Activated T-cell treated with anti-CD3 and anti-CD28 coated beads for 24 hours (primary cell): ENCODE measurements around the gene KLHL5.
"Not testable (repeated sequence)": the region's sequence is repeated elsewhere in the genome, so short reads cannot be mapped to it uniquely, and the experiment has no call there.

Source experiments
- DNase-seq: peaks from one replicate; pipeline ENCODE4 v3.0.0-alpha.2; 2020; ENCODE audit warnings: low read depth

KLHL5 gene

DNA sequence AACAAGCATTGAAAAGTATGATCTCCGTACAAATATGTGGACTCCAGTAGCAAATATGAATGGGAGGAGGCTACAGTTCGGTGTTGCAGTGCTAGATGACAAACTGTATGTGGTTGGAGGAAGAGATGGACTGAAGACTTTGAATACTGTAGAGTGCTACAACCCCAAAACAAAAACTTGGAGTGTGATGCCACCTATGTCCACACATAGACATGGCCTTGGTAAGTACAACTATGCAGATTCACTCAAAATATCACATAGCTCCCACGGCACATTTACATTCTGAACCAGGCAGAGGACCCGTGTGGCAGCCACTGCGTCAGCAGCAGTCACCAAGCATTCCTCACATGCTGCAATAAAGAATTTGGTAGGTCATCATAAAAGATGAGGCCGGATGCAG, 41.3 kb downstream of the KLHL5 start:
- DNase-seq = no peak

DNA sequence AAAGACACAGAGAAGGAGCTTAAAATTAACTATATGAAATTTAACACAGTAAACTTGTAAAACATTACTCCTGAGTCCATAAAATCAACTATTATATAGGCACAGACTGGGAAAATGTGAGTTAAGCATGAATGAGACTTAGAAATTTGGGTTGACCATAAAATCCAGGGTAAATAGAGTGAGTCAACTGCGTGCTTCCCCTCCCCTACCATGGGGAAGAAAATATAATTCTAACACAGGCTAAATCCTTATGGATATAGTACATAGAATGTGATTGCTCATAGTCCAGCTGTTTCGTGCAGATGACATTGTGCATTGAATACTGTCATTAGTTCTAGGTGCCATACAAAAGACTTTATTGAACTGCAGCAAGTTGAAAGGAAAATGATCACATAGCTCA, 42.2 kb downstream of the KLHL5 start:
- DNase-seq = no peak

DNA sequence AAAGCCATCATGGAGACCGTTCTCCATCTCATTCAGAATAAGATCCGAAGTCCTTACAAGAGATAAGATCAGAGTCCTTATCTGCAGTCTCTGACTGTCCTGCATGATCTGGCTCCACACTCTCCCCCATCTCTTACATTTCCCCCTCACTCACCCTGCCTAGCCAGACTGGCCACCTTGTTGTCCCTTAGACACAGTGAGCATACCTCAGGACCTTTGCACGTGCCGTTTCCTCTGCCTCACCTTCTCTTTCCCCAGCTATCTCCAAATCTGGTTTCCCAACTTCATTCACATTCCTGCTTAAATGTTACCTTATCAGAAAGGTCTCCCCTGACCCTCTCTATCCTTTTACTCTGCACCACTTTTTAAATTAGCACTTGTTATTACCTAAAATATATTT, 44.0 kb downstream of the KLHL5 start:
- DNase-seq = no peak

DNA sequence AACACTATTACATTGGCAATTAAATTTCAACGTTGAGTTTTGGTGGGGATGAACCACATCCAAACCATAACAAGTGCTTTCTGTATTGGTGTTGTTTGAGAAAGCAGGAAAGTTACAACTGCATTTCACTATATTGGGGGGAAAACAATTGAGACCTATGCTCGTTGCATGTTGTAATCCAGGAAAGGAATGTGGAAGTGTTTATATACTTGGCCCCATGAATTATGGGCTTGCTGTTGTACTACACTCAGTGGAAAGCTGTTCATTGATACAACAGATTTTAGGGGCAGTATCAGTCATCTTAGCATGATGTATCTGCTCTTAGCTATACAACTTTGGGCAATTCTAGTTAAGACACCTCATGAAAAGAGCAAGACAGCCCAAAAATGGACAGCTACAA, 52.4 kb downstream of the KLHL5 start:
- no peak for DNase-seq

DNA sequence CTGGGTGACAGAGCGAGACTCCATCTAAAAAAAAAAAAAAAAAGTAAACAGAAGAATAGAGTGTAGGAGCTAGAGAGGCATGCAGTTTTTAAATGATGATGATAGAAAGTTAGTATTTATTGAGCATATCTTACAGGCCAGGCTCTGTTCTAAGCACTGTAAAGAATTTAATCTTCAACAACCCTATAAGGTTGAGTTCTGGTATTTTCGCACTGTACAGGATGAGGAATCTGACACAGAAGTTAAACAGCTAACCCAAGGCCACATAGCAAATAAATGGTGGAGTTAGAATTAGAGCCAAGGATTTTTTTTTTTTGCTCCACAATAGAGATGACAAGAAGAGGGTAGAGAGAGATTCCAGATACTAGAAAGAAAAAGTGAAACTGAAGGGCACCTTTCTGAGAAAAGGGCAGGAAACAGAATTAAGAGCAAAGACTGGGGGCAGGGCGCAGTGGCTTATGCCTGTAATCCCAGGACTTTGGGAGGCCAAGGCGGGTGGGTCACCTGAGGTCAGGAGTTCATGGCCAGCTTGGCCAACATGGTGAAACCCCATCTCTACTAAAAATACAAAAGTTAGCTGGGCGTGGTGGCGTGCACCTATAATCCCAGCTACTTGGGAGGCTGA, 56.1 kb downstream of the KLHL5 start:
- no peak for DNase-seq

DNA sequence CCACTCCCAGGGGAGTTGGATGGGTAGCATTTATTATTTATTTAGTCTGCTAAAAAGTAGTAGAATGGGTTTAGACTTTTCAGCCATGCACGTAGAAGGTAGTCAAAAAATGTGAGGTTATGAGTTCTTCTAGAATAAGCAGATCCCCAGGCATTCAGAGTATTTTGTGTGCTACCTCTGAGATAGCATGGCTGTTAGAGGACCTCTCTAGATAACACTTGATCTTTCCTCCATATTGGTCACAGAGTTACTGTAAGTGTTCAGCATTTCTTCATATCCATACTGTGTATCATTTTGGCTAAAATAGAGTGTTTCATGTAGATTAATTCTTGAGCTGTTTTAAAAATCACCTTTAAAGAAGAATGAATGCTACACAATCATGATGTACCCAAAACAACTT, 58.4 kb downstream of the KLHL5 start:
- no peak for DNase-seq

DNA sequence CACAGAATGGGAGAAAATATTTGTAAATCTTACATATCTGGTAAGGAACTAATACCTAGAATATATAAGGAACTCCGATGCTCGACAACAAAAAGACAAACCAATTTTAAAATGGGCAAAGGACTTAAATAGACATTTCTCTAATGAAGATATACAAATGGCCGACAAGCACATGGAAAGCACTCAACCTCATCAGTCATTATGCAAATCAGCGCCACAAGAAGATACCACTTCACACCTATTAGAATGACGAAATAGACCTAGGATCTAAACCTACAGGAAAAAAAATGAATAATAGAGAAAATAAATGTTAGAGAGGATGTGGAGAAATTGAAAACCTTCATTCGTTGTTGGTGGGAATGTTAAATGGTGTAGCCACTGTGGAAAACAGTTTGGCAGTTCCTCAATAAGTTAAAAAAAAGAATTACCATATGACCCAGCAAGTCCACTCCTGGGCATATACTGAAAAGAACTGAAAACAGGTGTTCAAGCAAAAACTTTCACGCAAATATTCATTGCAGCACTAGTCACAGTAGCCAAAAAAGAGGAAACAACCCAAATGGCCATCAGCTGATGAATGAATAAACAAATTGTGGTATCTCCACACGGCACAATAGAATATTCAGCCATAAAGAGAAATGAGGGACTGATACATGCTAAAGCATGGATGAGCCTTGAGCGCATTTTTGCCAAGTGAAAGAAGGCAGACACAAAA, 63.0 kb downstream of the KLHL5 start:
- DNase-seq = no peak

DNA sequence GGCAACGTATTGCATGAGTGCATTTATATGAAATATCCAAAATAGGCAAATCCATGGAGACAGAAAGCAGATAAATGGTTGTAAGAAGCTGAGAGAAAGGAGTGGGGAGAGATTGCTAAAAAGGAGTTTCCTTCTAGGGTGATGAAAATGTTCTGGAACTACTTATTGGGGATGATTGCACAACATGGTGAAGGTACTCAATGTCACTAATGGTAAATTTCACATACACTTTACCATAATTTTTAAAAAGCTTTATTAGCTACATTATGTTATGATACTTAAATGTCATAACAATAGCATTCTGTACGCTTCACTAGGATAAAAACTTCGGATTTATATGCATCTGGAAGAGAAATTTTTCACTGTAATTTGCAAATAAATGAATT, 63.6 kb downstream of the KLHL5 start:
- no peak for DNase-seq

DNA sequence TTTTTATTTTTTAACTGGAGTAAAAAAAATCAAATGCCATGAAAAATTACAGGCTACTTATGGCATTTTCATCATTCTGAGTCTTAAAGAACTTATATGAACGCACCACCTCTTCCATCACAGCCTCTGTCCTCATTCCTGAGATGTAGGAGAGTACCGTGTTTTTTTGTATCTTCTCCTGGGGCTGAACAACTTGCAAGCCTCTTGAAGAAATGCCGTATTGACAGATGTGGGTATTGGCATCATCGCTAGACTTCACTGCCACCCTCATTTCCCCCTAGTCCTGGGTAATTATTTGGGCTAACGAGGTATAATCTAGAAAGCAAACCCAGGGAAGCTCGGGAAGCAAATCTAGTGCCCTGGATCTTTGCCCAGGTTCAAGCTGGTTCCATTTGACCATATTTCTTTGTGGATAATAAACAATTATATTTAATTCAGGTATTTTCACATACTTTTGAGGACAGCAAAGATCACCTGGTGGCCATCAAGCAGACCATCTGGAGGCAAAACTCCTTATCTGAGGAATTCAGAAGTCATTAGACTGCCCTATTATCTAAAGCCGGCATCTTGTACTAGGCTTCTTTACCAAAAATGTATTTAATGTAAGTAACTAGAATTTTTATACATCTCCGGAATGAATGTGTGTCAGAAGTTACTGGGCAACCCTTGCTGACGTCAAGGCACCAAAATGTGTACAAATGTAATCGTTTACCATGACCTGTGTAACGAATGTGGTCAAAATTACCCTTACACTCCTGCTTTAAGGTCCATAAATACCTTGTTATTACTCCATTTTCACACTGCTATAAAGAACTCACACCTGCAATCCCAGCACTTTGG, 64.4 kb downstream of the KLHL5 start:
- DNase-seq = no peak

DNA sequence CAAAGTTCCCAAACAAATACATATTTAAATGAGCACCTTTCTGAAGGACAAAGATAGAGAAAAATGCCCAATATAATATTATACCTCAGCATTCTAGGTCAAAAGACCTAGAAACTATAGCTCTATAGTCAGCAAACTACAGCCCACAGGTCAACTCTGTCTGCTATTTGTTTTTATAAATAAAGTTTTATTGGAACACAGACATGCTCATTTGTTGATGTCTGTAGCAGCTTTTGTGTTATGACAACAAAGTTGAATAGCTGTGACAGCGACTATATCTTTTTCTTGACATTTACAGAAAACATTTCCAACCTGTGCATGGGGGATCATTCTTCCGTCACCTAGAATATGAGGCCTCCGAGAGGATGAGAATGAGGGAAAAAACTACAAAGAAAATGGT, 71.6 kb downstream of the KLHL5 start:
- no peak for DNase-seq

DNA sequence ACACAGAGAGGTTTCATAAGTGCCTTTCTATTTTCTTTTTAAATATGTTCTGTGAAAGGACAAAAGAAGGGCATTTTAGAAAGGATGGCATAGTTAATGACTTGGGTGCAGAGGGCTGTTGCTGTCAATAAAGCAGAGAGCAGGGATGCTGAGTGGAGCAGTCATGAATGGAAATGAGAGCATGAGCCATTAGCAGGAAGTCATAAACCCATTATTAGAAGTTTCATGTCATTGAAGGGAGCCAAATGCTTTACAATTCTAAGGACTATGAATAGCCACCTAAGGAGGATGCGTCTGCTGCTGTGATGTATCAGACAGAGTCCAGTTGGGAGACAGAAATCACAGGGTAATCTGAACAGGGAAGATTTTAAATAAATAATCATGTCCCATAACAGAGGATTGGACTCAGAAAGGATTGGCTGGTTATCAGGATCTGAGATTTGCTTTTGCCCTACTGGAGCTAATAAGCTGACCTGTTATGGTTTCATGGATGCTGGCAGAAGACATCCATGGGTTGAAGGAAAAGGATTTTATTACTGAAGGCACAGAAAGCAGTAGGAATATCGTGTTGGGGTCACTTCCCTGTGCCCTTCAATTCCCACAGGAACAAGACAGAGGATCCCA, 72.8 kb downstream of the KLHL5 start:
- no peak for DNase-seq

DNA sequence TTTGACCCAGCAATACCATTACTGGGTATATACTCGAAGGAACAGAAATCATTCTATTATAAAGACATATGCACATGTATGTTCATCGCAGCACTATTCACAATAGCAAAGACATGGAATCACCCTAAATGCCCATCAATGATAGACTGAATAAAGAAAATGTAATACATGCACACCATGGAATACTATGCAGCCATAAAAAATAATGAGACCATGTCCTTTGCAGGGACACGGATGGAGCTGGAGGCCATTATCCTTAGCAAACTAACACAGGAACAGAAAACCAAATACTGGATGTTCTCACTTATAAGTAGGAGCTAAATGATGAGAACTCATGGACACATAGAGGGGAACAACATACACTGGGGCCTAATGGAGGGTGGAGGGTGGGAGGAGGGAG, 76.2 kb downstream of the KLHL5 start:
- not testable (repeated sequence) for DNase-seq

DNA sequence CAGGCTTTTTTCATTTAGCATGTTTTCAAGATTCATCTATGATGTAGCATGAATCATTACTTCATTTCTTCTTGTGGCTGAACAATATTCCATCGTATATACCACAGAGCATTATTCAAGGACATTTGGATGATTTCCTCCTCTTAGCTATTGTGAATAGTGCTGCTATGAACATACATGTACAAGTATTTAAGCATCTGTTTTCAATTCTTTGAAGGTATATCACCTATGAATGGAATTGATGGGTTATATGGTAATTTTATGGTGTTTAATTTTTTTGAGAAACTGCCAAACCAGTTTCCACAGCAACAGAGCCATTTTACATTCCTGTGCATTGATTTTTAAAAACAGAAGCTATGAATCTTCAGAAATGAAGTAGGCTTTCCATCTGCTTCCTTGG, 84.2 kb downstream of the KLHL5 start:
- no peak for DNase-seq

DNA sequence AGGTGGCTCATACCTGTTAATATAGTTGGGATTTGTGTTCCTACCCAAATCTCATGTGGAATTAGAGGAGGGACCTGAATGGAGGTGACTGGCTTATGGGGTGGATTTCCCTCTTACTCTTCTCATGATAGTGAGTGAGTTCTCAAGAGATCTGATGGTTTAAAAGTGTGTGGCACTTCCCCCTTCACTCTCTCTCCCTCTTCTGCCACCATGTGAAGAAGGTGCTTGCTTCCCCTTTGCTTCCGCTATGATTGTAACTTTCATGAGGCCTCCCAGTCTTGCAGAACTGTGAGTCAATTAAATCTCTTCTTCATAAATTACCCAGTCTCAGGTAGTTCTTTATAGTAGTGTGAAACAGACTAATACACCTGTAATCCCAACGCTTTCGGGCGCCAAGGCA, 92.0 kb downstream of the KLHL5 start:
- no peak for DNase-seq

DNA sequence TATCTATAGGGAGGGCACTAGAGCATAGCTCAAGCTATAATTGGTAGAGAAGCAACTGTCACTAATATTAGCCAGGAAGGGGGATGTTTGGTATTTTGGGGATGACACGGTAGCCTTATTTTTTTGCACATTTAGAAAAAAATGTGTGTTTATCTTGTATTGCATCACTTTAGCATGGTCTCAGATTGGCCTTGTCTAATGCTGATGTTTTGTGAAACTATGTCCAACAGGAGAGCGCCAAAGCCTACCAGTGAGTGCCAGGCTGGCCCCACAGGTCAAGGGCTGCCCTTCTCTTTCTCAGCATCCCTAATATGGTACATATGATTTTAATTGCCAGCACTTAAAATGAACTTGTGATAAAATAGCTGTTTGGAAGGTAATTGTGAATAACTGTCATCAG, 95.5 kb downstream of the KLHL5 start:
- DNase-seq = no peak

DNA sequence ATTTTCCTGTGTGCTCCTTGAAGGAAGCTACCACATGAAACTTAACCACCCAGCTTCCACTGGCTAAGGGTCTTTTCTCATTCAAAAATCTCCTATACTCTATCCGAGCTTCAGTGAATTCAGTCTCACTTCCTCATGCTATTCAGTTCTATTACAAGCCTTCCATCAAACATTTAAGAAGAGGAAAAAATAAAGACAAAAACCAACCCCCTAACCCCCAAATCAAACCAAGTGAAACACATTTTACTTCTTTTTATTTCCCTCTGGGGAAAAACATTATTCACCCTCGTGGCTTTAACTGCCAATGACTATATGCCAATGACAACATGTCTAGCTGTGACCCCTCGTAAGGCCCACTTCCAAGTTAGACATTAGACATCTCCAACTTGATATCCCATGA, 104.1 kb downstream of the KLHL5 start:
- DNase-seq = no peak

DNA sequence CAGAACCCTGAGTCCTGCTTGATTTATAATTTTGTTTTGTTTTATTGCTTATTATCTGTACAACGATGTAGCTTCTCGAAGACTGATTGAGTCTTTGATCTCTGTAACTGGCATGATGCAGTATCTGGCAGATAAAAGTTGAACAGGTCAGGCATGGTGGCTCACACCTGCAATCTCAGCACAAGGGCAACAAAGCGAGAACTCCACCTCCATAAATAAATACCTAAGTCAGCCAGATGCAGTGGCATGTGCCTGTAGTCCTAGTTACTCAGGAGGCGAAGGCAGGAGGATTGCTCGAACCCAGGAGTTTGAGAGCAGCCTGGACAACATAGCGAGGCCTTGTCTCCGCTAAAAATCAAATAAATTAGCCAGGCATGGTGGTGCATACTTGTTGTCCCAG, 104.6 kb downstream of the KLHL5 start:
- DNase-seq = no peak

DNA sequence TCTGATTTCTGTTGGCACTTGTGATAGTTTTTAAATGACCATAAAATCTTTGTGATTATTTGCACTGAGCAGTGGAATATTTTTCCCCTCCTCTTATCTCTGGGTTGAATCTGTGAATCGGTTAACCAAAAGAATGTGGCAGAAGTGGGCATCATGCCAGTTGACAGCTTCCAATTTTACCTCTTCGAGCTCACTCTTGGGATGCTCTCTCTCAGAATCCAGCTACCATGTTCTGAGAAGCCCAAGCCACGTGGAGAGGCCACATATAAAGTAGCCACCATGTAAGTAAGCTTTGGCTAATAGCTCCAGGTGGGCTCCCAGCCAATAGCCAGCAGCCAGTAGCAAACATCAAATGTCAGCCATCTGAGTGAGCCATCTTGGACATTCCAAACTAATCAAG, 107.4 kb downstream of the KLHL5 start:
- DNase-seq = no peak

DNA sequence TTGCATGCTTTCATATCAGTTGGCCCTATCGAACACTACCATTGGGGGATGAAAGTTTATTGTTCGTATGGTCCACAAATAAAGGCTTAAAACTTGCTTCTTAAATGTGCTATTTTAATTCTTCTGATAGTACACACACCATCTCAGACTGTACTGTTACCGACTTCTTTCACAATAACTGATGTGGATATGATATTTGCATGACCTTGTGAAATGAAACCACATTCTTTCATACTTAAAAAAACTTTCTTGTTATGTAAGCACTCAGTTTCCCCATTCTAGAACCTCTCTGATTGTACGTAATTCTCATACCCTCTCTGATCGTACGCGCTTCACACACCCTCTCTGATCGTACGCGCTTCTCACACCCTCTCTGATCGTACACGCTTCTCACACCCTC, 108.3 kb downstream of the KLHL5 start:
- no peak for DNase-seq
